GM23338 (cell line): ENCODE results near the gene FBXO33.

Experiments used
- CTCF ChIP-seq, 2 experiments: fragments of 200-600 bp in 1 of 2; sonication (generic) in 1 of 2; conservative IDR thresholded peaks; 2 replicates each; pipeline versions ENCODE4 v1.5.1 to v1.6.1; 2016 to 2017; ENCODE audit warnings: antibody characterized with exemption in 2 of 2, low read depth in 2 of 2, mild to moderate bottlenecking in 2 of 2, moderate library complexity in 1 of 2
- STAT1 ChIP-seq: IDR thresholded peaks from one replicate; pipeline ENCODE4 v1.6.1; 2016; ENCODE audit warnings: antibody characterized with exemption; ENCODE audit not compliant: unreplicated experiment

GRCh38 chr14:39423793-39424192 lies 8.4 kb downstream of the FBXO33 start:
- TF ChIP-seq STAT1 (no peak), CTCF (conservative IDR thresholded peaks at IDR 0.05; ENCODE audit: low read depth in 2 of 2) (no peak)
